T-helper 2 cell treated with Interferon-gamma antibody and Interleukin-4, amounts not matched to agents 100 ng/mL and 5 ng/mL, for 36 hours (primary cell): ENCODE results near the gene AUTS2. TPM values are rescaled to one million over a fixed set of nuclear protein-coding genes. Genes with fewer than 3 reads are reported as not detected.

Experiments used
- intact Hi-C: fragments of 100-400 bp; cut with micrococcal nuclease; formaldehyde crosslinking; loops from one replicate; pipeline ENCODE4 v1.15.1; 2023
- total RNA-seq: library from RNA; stranded (reverse); gene quantifications from 2 replicates; pipeline ENCODE4 v1.2.3, GENCODE V29; 2022

The AUTS2 gene
- total RNA-seq, 1 donor from 2014 or later: 3.3 TPM

- intact Hi-C loops: no loop called here
These were observed 1065.4 kb downstream of the AUTS2 start for GRCh38 chr7:70663680-70664079.

- intact Hi-C loops: no loop called here
These were observed 1067.7 kb downstream of the AUTS2 start for GRCh38 chr7:70665997-70666396.

GRCh38 chr7:70667406-70667805 is 1069.1 kb downstream of the AUTS2 start:
- intact Hi-C loops: no loop called here

GRCh38 chr7:70668606-70669358 is 1070.5 kb downstream of the AUTS2 start:
- intact Hi-C loops: no loop called here

- intact Hi-C loops: no loop called here
These were observed 1071.6 kb downstream of the AUTS2 start for GRCh38 chr7:70669854-70670253.

GRCh38 chr7:70670288-70670687 is 1072.0 kb downstream of the AUTS2 start:
- intact Hi-C loops: no loop called here

GRCh38 chr7:70673778-70674570 is 1075.7 kb downstream of the AUTS2 start:
- intact Hi-C loops: no loop called here

- intact Hi-C loops: no loop called here
These were observed 1076.3 kb downstream of the AUTS2 start for GRCh38 chr7:70674571-70675010.

GRCh38 chr7:70676243-70676642 is 1078.0 kb downstream of the AUTS2 start:
- intact Hi-C loops: no loop called here

GRCh38 chr7:70678621-70679251 is 1080.5 kb downstream of the AUTS2 start:
- intact Hi-C loops: no loop called here

- intact Hi-C loops: no loop called here
These were observed 1081.4 kb downstream of the AUTS2 start for GRCh38 chr7:70679661-70680060.

GRCh38 chr7:70680306-70680705 is 1082.0 kb downstream of the AUTS2 start:
- intact Hi-C loops: no loop called here

GRCh38 chr7:70680743-70681468 is 1082.6 kb downstream of the AUTS2 start:
- intact Hi-C loops: no loop called here

GRCh38 chr7:70681469-70682350 is 1083.4 kb downstream of the AUTS2 start:
- intact Hi-C loops: no loop called here

- intact Hi-C loops: no loop called here
These were observed 1085.9 kb downstream of the AUTS2 start for GRCh38 chr7:70684173-70684572.

- intact Hi-C loops: loop anchor here (5.0 to 10.0 kb wide), 3 partner anchors 46 to 1096 kb away; partner anchors contain the start of gene AUTS2
These were observed 1095.0 kb downstream of the AUTS2 start for GRCh38 chr7:70693321-70693685.

GRCh38 chr7:70693686-70694433 is 1095.6 kb downstream of the AUTS2 start:
- intact Hi-C loops: loop anchor here (5.0 to 10.0 kb wide), 3 partner anchors 47 to 1097 kb away; partner anchors contain the start of gene AUTS2

- intact Hi-C loops: loop anchor here (5.0 to 10.0 kb wide), 3 partner anchors 47 to 1097 kb away; partner anchors contain the start of gene AUTS2
These were observed 1096.2 kb downstream of the AUTS2 start for GRCh38 chr7:70694434-70694970.
